Activated CD8-positive, alpha-beta T cell treated with anti-CD3 and anti-CD28 coated beads for 36 hours (primary cell): Measurements from ENCODE around the gene DLG5. TPM values are rescaled to one million over a fixed set of nuclear protein-coding genes. Genes with fewer than 3 reads are reported as not detected.

Source experiments
- ATAC-seq: fragments of 200-7000 bp; cut with Tn5 transposase; one replicate; pipeline ENCODE4 v1.10.0; 2021; ENCODE audit warnings: mild to moderate bottlenecking, moderate library complexity
- CTCF ChIA-PET: fragments of 350-600 bp; sonication (Branson Sonifier 250); formaldehyde crosslinking; loops from one replicate; lab custom pipeline; 2021; ENCODE audit warnings: antibody characterized with exemption; lab: Charles Lee
- POLR2A ChIA-PET: fragments of 350-600 bp; sonication (Branson Sonifier 250); formaldehyde crosslinking; loops from one replicate; lab custom pipeline; 2021; ENCODE audit warnings: antibody characterized with exemption; lab: Charles Lee
- DNase-seq: peaks from one replicate; pipeline ENCODE4 v3.0.0-alpha.2; 2020
- H3K27ac Mint-ChIP-seq: one replicate; pipeline ENCODE4 v1.8.0; 2021; ENCODE audit warnings: mild to moderate bottlenecking, mixed read lengths
- H3K27me3 Mint-ChIP-seq: one replicate; pipeline ENCODE4 v1.8.0; 2021; ENCODE audit warnings: mixed read lengths
- H3K36me3 Mint-ChIP-seq: one replicate; pipeline ENCODE4 v1.8.0; 2021; ENCODE audit warnings: low read depth, mixed read lengths
- H3K4me1 Mint-ChIP-seq: one replicate; pipeline ENCODE4 v1.8.0; 2021; ENCODE audit warnings: low read depth, mixed read lengths
- H3K4me3 Mint-ChIP-seq: one replicate; pipeline ENCODE4 v1.8.0; 2021; ENCODE audit warnings: mild to moderate bottlenecking, moderate library complexity, mixed read lengths
- H3K9me3 Mint-ChIP-seq: one replicate; pipeline ENCODE4 v1.8.0; 2021; ENCODE audit warnings: mixed read lengths
- intact Hi-C: fragments of 100-400 bp; cut with micrococcal nuclease; formaldehyde crosslinking; loops from one replicate; pipeline ENCODE4 v1.10.0; 2022
- total RNA-seq, 2 experiments: library from RNA; stranded (reverse); gene quantifications; one replicate each; pipeline ENCODE4 v1.2.3, GENCODE V29; 2021
- TF ChIP-seq, protein P1 (sequence below): fragments of 200-600 bp; IDR thresholded peaks from one replicate; pipeline ENCODE4 v1.8.0; 2022; ENCODE audit warnings: antibody characterized with exemption, mild to moderate bottlenecking

Gene DLG5
- total RNA-seq, 2 experiments from 2014 or later: 2.7 to 4.8 TPM

DNA sequence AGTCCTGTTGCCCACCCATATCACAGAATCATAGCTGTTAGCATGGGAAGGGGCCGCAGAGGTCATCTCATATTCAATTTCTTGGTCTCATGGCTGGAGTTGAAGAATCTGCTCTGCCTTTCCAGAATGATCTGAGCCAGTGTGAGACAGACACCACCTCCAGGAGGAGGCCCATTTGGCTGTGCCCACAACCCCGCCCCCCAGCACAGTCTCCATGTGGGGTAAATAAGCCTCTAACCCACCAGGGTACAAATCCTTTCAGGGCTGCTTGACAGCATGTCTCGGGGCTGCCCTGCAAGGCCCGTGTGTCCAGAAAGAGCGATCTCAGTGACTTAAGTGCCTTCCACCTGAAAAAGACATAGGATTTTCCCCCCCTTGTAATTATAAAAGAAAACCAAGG is 137.5 kb downstream of the DLG5 start:
- TF ChIP-seq, protein P1, sequence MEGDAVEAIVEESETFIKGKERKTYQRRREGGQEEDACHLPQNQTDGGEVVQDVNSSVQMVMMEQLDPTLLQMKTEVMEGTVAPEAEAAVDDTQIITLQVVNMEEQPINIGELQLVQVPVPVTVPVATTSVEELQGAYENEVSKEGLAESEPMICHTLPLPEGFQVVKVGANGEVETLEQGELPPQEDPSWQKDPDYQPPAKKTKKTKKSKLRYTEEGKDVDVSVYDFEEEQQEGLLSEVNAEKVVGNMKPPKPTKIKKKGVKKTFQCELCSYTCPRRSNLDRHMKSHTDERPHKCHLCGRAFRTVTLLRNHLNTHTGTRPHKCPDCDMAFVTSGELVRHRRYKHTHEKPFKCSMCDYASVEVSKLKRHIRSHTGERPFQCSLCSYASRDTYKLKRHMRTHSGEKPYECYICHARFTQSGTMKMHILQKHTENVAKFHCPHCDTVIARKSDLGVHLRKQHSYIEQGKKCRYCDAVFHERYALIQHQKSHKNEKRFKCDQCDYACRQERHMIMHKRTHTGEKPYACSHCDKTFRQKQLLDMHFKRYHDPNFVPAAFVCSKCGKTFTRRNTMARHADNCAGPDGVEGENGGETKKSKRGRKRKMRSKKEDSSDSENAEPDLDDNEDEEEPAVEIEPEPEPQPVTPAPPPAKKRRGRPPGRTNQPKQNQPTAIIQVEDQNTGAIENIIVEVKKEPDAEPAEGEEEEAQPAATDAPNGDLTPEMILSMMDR: no peak
- intact Hi-C loops: no loop called here
- no peaks in the 10 kb centered on the region for H3K9me3 Mint-ChIP-seq
- ChIA-PET POLR2A (no interaction called here), CTCF (no interaction called here)
- H3K27me3 Mint-ChIP-seq: no peaks in the 10 kb centered on the region
- no peaks in the 10 kb centered on the region for H3K36me3 Mint-ChIP-seq
- ATAC-seq (no peak), DNase-seq (no peak)
- no peak overlapping the region for H3K4me3 Mint-ChIP-seq
- H3K4me1 Mint-ChIP-seq: no peaks in the 10 kb centered on the region
- H3K27ac Mint-ChIP-seq: no peak overlapping the region

DNA sequence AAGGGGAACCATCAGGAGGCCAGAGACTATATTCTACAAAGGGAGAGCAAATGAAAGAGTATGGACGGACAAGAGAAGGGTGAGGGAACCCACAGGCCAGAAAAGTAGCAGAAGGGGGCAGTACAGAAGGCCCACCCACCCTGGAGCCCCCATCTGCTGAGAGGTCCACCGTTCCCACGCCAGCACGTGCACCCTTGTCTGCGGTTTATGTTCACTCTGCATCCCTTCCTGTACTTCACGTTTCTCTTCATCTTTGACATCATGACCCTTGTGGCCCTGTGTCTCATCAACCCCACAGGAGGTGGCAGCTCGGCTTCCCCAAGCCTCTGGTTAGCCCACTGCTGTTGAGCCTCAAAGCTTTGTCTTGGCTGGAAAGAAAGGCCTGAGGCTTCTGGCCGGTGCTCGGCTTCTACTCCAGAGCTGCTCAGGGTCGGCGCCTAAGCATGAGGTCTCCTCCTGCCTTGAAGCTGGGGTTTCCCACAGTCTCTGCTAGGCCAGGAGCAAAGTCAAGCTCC is 138.0 kb downstream of the DLG5 start:
- H3K27me3 Mint-ChIP-seq: no peaks in the 10 kb centered on the region
- no peaks in the 10 kb centered on the region for H3K4me1 Mint-ChIP-seq
- no peak overlapping the region for H3K27ac Mint-ChIP-seq
- POLR2A ChIA-PET: no interaction called here
- no peak overlapping the region for H3K4me3 Mint-ChIP-seq
- TF ChIP-seq, protein P1: no peak
- intact Hi-C loops: no loop called here
- no peaks in the 10 kb centered on the region for H3K36me3 Mint-ChIP-seq
- DNase-seq (no peak), ATAC-seq (no peak)
- no peaks in the 10 kb centered on the region for H3K9me3 Mint-ChIP-seq
- CTCF ChIA-PET: no interaction called here

DNA sequence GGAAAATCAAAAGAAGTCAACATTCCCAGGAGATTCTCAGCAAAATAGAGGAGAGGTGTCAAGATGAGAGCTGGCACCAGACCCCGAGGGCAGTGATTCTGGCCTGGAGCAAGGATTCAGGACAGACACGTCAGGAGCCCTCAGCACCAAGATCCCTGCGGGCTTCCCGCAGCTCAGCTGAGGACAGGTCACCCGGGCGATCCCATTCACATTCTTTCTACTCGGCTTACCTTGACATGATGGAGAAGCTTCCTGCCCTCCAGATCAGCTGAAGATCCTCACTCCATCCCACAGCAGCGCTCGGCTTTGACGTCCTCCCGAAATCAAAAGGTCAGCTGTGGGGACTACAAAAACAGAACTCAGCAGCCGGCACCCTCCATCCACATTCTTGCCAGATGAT is 139.1 kb downstream of the DLG5 start:
- no peaks in the 10 kb centered on the region for H3K4me1 Mint-ChIP-seq
- DNase-seq (no peak), ATAC-seq (no peak)
- POLR2A ChIA-PET: no interaction called here
- CTCF ChIA-PET: no interaction called here
- no peaks in the 10 kb centered on the region for H3K9me3 Mint-ChIP-seq
- H3K27me3 Mint-ChIP-seq: no peaks in the 10 kb centered on the region
- no peak overlapping the region for H3K4me3 Mint-ChIP-seq
- no peaks in the 10 kb centered on the region for H3K36me3 Mint-ChIP-seq
- H3K27ac Mint-ChIP-seq: no peak overlapping the region
- intact Hi-C loops: no loop called here
- TF ChIP-seq, protein P1: no peak

DNA sequence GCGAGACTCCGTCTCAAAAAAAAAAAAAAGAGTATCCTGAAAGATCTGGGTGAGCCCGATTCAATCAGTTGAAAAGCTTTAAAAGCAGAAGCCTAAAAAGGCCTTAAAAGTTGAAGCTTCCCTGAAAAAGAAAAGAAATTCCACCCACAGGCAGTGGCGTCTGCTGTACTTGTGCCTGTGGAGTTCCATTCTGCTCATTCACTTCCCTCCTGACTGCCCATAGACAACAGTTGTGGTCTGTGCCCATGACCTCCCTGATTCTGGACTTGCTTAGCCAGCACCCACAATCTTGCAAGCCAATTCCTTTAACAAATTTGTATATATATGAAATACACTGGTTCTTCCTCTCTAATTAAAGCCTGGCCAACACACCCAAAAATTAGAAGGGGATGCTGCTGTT is 141.7 kb downstream of the DLG5 start:
- no peaks in the 10 kb centered on the region for H3K4me1 Mint-ChIP-seq
- TF ChIP-seq, protein P1: no peak

DNA sequence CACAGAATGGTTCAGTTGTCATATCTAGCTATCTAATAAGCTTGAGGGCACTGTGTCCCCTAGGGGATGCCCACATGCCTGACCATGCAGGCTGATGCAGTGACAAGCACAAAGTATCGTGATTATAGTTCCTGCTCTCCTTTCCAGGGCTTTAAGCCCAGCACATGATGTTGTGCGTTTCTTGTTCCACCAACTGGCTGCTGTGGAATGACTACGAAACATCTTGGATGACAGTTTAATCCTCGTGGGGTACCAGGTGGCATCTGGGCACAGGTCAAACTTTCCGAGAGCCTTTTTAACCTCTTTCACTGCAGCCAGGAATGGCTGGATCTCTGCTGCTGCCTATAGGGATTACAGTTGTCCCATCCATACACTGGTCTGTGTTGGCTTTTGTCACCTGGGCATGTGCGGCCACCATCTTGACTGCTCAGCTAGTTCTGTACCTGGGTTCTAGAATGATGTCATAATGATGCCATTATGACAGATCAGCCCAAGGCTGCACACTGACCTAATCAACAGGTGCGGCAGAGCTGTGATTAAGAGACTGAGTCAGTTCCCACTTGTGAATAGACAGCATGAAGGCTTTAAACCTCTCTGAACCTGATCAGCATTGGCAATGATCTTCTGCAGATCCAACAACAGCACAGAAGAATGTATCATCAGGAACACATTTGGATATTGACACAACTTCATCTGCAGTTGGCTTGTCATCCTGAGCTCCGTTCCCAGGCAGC is 144.1 kb downstream of the DLG5 start:
- ATAC-seq (no peak), DNase-seq (no peak)
- Mint-ChIP-seq H3K9me3 (peaks cover under 1% of the 10 kb centered on the region), H3K4me3 (no peak overlapping the region), H3K27ac (no peak overlapping the region), H3K27me3 (no peaks in the 10 kb centered on the region), H3K36me3 (no peaks in the 10 kb centered on the region), H3K4me1 (no peaks in the 10 kb centered on the region)
- intact Hi-C loops: no loop called here
- CTCF ChIA-PET: no interaction called here
- TF ChIP-seq, protein P1: no peak
- POLR2A ChIA-PET: no interaction called here

More for the DNA sequence above, 141.7 kb downstream of the DLG5 start:
- ChIA-PET POLR2A (no interaction called here), CTCF (interaction anchor here (0.7 kb wide), 1 partner anchor 303 kb away, joined by 4 read pairs; no protein-coding TSS in a partner anchor)
- Mint-ChIP-seq H3K4me3 (no peak overlapping the region), H3K27me3 (no peaks in the 10 kb centered on the region), H3K9me3 (no peaks in the 10 kb centered on the region), H3K27ac (no peak overlapping the region), H3K36me3 (no peaks in the 10 kb centered on the region)
- no peak for DNase-seq
- intact Hi-C loops: no loop called here
- ATAC-seq: no peak
